ENCODE results near the gene TAS2R10. TPM values are rescaled to one million over a fixed set of nuclear protein-coding genes. Genes with fewer than 3 reads are reported as not detected.
"Not testable (repeated sequence)": the region's sequence is repeated elsewhere in the genome, so short reads cannot be mapped to it uniquely, and the experiment has no call there.

Gene TAS2R10
- total RNA-seq, 1 donor from 2014 or later, result 0.27 TPM

DNA sequence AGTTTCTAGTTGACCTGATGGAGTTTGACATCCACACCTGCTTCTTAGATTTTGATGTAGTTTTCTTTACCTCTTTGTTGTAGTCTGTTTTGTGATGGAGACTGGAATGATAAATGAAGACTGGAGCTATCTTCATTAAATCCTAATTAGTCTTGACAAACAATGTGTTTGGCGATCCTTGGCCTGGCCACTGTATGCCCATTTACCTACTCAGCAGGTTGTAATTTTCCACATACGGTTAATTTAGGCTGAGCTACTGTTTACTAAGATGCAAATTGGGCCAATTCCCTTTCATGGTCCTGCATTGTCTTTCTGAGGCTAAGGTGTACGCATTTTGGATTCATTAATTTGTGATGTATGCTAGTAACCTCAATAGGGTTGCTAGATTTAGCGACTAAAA, 23.6 kb downstream of the TAS2R10 start, which contains the start of gene TAS2R7:
TSS of gene TAS2R7 (minus strand) at position 41 of the 400 bp plus-strand sequence. CDS start 57 bp downstream, outside the sequence.
- TF ChIP-seq EZH2 (IDR thresholded peaks at IDR 0.05; ENCODE audit: insufficient read depth, low read length), result no peak
- TF ChIP-seq, protein P1, sequence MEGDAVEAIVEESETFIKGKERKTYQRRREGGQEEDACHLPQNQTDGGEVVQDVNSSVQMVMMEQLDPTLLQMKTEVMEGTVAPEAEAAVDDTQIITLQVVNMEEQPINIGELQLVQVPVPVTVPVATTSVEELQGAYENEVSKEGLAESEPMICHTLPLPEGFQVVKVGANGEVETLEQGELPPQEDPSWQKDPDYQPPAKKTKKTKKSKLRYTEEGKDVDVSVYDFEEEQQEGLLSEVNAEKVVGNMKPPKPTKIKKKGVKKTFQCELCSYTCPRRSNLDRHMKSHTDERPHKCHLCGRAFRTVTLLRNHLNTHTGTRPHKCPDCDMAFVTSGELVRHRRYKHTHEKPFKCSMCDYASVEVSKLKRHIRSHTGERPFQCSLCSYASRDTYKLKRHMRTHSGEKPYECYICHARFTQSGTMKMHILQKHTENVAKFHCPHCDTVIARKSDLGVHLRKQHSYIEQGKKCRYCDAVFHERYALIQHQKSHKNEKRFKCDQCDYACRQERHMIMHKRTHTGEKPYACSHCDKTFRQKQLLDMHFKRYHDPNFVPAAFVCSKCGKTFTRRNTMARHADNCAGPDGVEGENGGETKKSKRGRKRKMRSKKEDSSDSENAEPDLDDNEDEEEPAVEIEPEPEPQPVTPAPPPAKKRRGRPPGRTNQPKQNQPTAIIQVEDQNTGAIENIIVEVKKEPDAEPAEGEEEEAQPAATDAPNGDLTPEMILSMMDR (IDR thresholded peaks at IDR 0.05; ENCODE audit: insufficient read depth, low read depth, low read length), result no peak
- no peaks in the 10 kb centered on the region for H4K20me1 ChIP-seq (ENCODE audit: insufficient read depth, low read length)
- no peaks in the 10 kb centered on the region for H3K36me3 ChIP-seq (ENCODE audit: insufficient read depth, low read length)
- peaks cover 2% of the 10 kb centered on the region for H3K27me3 ChIP-seq (ENCODE audit: insufficient read depth, low read length)
- no peak for FAIRE-seq
- no peak for DNase-seq (ENCODE audit: low read depth)
- Mint-ChIP-seq H3K9me3 (ENCODE audit: unreplicated experiment) (no peaks in the 10 kb centered on the region), H3K27ac (ENCODE audit: unreplicated experiment) (no peak within 1 kb of the TSS), H3K36me3 (ENCODE audit: low read depth, unreplicated experiment) (no peaks in the 10 kb centered on the region), H3K4me3 (ENCODE audit: unreplicated experiment) (no peak within 1 kb of the TSS), H3K4me1 (ENCODE audit: low read depth, unreplicated experiment) (no peaks in the 10 kb centered on the region), H3K27me3 (ENCODE audit: low read depth, unreplicated experiment) (no peaks in the 10 kb centered on the region)
- no peak within 1 kb of the TSS for H3K27ac ChIP-seq (ENCODE audit: low read depth, low read length)
- H3K79me2 ChIP-seq (ENCODE audit: insufficient read depth, low read length), result no peaks in the 10 kb centered on the region
- H3K9me3 ChIP-seq (ENCODE audit: insufficient read depth, low read depth, low read length), result no peaks in the 10 kb centered on the region
- no peak within 1 kb of the TSS for H3K4me3 ChIP-seq (ENCODE audit: insufficient read depth, low read depth, low read length)
- no peaks in the 10 kb centered on the region for H3K4me1 ChIP-seq (ENCODE audit: insufficient read depth, low read length)
- no peak within 1 kb of the TSS for H3K9ac ChIP-seq (ENCODE audit: low read length)
- no peak within 1 kb of the TSS for H3K4me2 ChIP-seq (ENCODE audit: low read length)
- H2AFZ ChIP-seq (ENCODE audit: low read depth, low read length), result no peak within 1 kb of the TSS

DNA sequence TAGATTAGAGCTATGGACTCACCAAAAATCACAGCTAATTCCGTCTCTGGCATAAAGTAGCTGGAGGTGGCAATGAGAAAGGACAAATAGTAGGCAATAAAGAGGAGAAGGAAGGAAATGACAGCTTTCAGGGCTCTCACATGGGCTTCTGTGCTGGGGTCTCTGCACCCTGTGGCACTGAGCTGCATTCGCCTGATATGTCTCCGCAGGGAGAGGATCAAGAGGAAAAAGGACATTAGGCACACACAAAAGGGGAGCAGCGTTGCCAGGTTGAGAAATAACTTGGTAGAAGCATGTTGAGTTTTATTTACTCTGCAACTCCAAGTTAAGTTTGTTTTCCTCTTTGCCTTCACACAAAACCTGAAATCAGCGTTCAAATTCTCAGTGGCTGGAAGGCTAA, 24.4 kb downstream of the TAS2R10 start:
- no peak for DNase-seq (ENCODE audit: low read depth)
- H3K9me3 ChIP-seq (ENCODE audit: insufficient read depth, low read depth, low read length), result no peaks in the 10 kb centered on the region
- no peak for FAIRE-seq

GRCh38 chr12:10794222-10794621, 31.9 kb downstream of the TAS2R10 start:
- no peak overlapping the region for H3K4me3 ChIP-seq (ENCODE audit: insufficient read depth, low read depth, low read length)
- Mint-ChIP-seq H3K27ac (ENCODE audit: unreplicated experiment) (no peak overlapping the region), H3K9me3 (ENCODE audit: unreplicated experiment) (peaks cover 2% of the 10 kb centered on the region), H3K36me3 (ENCODE audit: low read depth, unreplicated experiment) (no peaks in the 10 kb centered on the region), H3K4me3 (ENCODE audit: unreplicated experiment) (no peak overlapping the region), H3K4me1 (ENCODE audit: low read depth, unreplicated experiment) (no peaks in the 10 kb centered on the region), H3K27me3 (ENCODE audit: low read depth, unreplicated experiment) (no peaks in the 10 kb centered on the region)
- no peaks in the 10 kb centered on the region for H3K4me1 ChIP-seq (ENCODE audit: insufficient read depth, low read length)
- H2AFZ ChIP-seq (ENCODE audit: low read depth, low read length), result no peak overlapping the region
- FAIRE-seq, result no peak
- H3K9ac ChIP-seq (ENCODE audit: low read length), result no peak overlapping the region
- no peak for DNase-seq (ENCODE audit: low read depth)
- TF ChIP-seq, protein P1 (IDR thresholded peaks at IDR 0.05; ENCODE audit: insufficient read depth, low read depth, low read length), result no peak
- H4K20me1 ChIP-seq (ENCODE audit: insufficient read depth, low read length), result no peaks in the 10 kb centered on the region
- no peaks in the 10 kb centered on the region for H3K36me3 ChIP-seq (ENCODE audit: insufficient read depth, low read length)
- no peak overlapping the region for H3K27ac ChIP-seq (ENCODE audit: low read depth, low read length)
- no peaks in the 10 kb centered on the region for H3K27me3 ChIP-seq (ENCODE audit: insufficient read depth, low read length)
- H3K9me3 ChIP-seq (ENCODE audit: insufficient read depth, low read depth, low read length), result no peaks in the 10 kb centered on the region
- H3K79me2 ChIP-seq (ENCODE audit: insufficient read depth, low read length), result no peaks in the 10 kb centered on the region
- H3K4me2 ChIP-seq (ENCODE audit: low read length), result no peak overlapping the region

More for the DNA sequence above, 24.4 kb downstream of the TAS2R10 start:
- H3K4me1 ChIP-seq (ENCODE audit: insufficient read depth, low read length), result no peaks in the 10 kb centered on the region
- no peak overlapping the region for H2AFZ ChIP-seq (ENCODE audit: low read depth, low read length)
- Mint-ChIP-seq H3K4me1 (ENCODE audit: low read depth, unreplicated experiment) (no peaks in the 10 kb centered on the region), H3K27ac (ENCODE audit: unreplicated experiment) (no peak overlapping the region), H3K4me3 (ENCODE audit: unreplicated experiment) (no peak overlapping the region), H3K9me3 (ENCODE audit: unreplicated experiment) (no peaks in the 10 kb centered on the region), H3K27me3 (ENCODE audit: low read depth, unreplicated experiment) (no peaks in the 10 kb centered on the region), H3K36me3 (ENCODE audit: low read depth, unreplicated experiment) (no peaks in the 10 kb centered on the region)
- no peak overlapping the region for H3K4me2 ChIP-seq (ENCODE audit: low read length)
- no peaks in the 10 kb centered on the region for H3K36me3 ChIP-seq (ENCODE audit: insufficient read depth, low read length)
- H3K27ac ChIP-seq (ENCODE audit: low read depth, low read length), result no peak overlapping the region
- H4K20me1 ChIP-seq (ENCODE audit: insufficient read depth, low read length), result no peaks in the 10 kb centered on the region
- TF ChIP-seq EZH2 (IDR thresholded peaks at IDR 0.05; ENCODE audit: insufficient read depth, low read length), result no peak
- TF ChIP-seq, protein P1 (IDR thresholded peaks at IDR 0.05; ENCODE audit: insufficient read depth, low read depth, low read length), result no peak
- H3K27me3 ChIP-seq (ENCODE audit: insufficient read depth, low read length), result peaks cover 2% of the 10 kb centered on the region
- no peak overlapping the region for H3K4me3 ChIP-seq (ENCODE audit: insufficient read depth, low read depth, low read length)
- no peak overlapping the region for H3K9ac ChIP-seq (ENCODE audit: low read length)
- H3K79me2 ChIP-seq (ENCODE audit: insufficient read depth, low read length), result no peaks in the 10 kb centered on the region

DNA sequence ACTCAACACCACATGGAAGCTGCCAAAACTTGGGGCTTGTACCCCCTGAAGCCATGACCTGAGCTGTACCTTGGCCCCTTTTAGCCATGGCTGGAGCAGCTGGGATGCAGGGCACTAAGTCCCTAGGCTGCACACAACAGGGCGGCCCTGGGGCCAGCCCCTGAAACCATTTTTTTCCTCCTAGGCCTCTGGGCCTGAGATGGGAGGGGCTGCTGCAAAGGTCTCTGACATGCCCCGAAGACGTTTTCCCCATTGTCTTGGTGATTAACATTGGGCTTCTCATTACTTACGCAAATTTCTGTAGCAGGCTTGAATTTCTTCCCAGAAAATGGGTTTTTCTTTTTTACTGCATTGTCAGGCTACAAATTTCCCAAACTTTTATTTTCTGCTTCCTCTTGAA, 34.4 kb downstream of the TAS2R10 start:
- not testable (repeated sequence) for H3K36me3 Mint-ChIP-seq (ENCODE audit: low read depth, unreplicated experiment); H3K4me1 Mint-ChIP-seq (ENCODE audit: low read depth, unreplicated experiment); H4K20me1 ChIP-seq (ENCODE audit: insufficient read depth, low read length); FAIRE-seq; H3K27me3 Mint-ChIP-seq (ENCODE audit: low read depth, unreplicated experiment); H3K79me2 ChIP-seq (ENCODE audit: insufficient read depth, low read length); H3K9ac ChIP-seq (ENCODE audit: low read length); H2AFZ ChIP-seq (ENCODE audit: low read depth, low read length); H3K27ac Mint-ChIP-seq (ENCODE audit: unreplicated experiment); H3K27ac ChIP-seq (ENCODE audit: low read depth, low read length); H3K4me2 ChIP-seq (ENCODE audit: low read length); H3K4me3 ChIP-seq (ENCODE audit: insufficient read depth, low read depth, low read length); H3K4me1 ChIP-seq (ENCODE audit: insufficient read depth, low read length); H3K36me3 ChIP-seq (ENCODE audit: insufficient read depth, low read length); H3K27me3 ChIP-seq (ENCODE audit: insufficient read depth, low read length); DNase-seq (ENCODE audit: low read depth); H3K9me3 Mint-ChIP-seq (ENCODE audit: unreplicated experiment); H3K4me3 Mint-ChIP-seq (ENCODE audit: unreplicated experiment); H3K9me3 ChIP-seq (ENCODE audit: insufficient read depth, low read depth, low read length)

Data from astrocyte (in vitro differentiated cells and primary cell).